Tibial nerve (tissue), 3 donors: ENCODE measurements around the gene CD81.

ENCODE experiments used
- CTCF ChIP-seq, 5 experiments: fragments of 200-600 bp in 3 of 5; fragments of 450-650 bp in 2 of 5; sonication (generic) in 3 of 5; IDR thresholded peaks; one replicate each; pipeline ENCODE4 v1.5.1; 2016 to 2019; ENCODE audit warnings: antibody characterized with exemption in 5 of 5, mild to moderate bottlenecking in 3 of 5, moderate library complexity in 2 of 5
- POLR2A ChIP-seq, 2 donors: fragments of 450-650 bp; IDR thresholded peaks; one replicate each; pipeline ENCODE4 v1.6.1; 2017; ENCODE audit warnings: antibody characterized with exemption in 2 of 2, mild to moderate bottlenecking in 2 of 2, moderate library complexity in 2 of 2

GRCh38 chr11:2399488-2400068, 22.5 kb downstream of the CD81 start:
- no peak for TF ChIP-seq POLR2A (IDR thresholded peaks at IDR 0.05)
- no peak for TF ChIP-seq CTCF (IDR thresholded peaks at IDR 0.05)
